GM19035 (cell line): ENCODE results near the gene GIGYF2.

Experiments
- ATAC-seq: cut with Tn5 transposase; IDR thresholded peaks from one replicate; pipeline ENCODE4 v1.9.1; 2021; ENCODE audit not compliant: unreplicated experiment

The GIGYF2 gene

GRCh38 chr2:232863996-232864395 lies 166.9 kb downstream of the GIGYF2 start:
- ATAC-seq: no peak

- ATAC-seq: no peak
Measured at GRCh38 chr2:232865165-232865564, 168.0 kb downstream of the GIGYF2 start.

GRCh38 chr2:232866104-232866503 lies 169.0 kb downstream of the GIGYF2 start:
- no peak for ATAC-seq

- no peak for ATAC-seq
Measured at GRCh38 chr2:232869138-232870017, 172.2 kb downstream of the GIGYF2 start.

- no peak for ATAC-seq
Measured at GRCh38 chr2:232870018-232870765, 173.1 kb downstream of the GIGYF2 start, which contains the start of gene SNORC. TSS of gene SNORC (plus strand) at chr2:232870264. CDS start at chr2:232870342, 78 bp downstream.

- no peak for ATAC-seq
Measured at GRCh38 chr2:232870766-232871371, 173.7 kb downstream of the GIGYF2 start.

GRCh38 chr2:232871418-232871834 lies 174.3 kb downstream of the GIGYF2 start:
- ATAC-seq: no peak

GRCh38 chr2:232871835-232872736 lies 175.0 kb downstream of the GIGYF2 start:
- no peak for ATAC-seq

- ATAC-seq: no peak
Measured at GRCh38 chr2:232872826-232873225, 175.7 kb downstream of the GIGYF2 start.

GRCh38 chr2:232873292-232873908 lies 176.3 kb downstream of the GIGYF2 start:
- no peak for ATAC-seq

- ATAC-seq: no peak
Measured at GRCh38 chr2:232873909-232874641, 176.9 kb downstream of the GIGYF2 start.

- ATAC-seq: no peak
Measured at GRCh38 chr2:232874677-232875223, 177.6 kb downstream of the GIGYF2 start.

- no peak for ATAC-seq
Measured at GRCh38 chr2:232875256-232876121, 178.4 kb downstream of the GIGYF2 start.

- peak; percentile 52 for ATAC-seq
Measured at GRCh38 chr2:232876161-232876977, 179.2 kb downstream of the GIGYF2 start.

- ATAC-seq: peak; percentile 10
Measured at GRCh38 chr2:232876978-232877441, 179.9 kb downstream of the GIGYF2 start.

GRCh38 chr2:232877940-232878511 lies 180.9 kb downstream of the GIGYF2 start:
- no peak for ATAC-seq
